Motor neuron (in vitro differentiated cells): Measurements from ENCODE around the gene COL12A1. TPM values are rescaled to one million over a fixed set of nuclear protein-coding genes. Genes with fewer than 3 reads are reported as not detected.
A peak's percentile ranks its signal among the peaks of the same experiment; 100 is the strongest.

ENCODE experiments used
- ATAC-seq, 8 experiments: fragments of 200-7000 bp; cut with Tn5 transposase; replicated peaks in 6 of 8; 2 replicates each; pipeline ENCODE4 v1.8.0; 2021; ENCODE audit warnings: mild to moderate bottlenecking in 8 of 8, moderate library complexity in 8 of 8
- H3K27ac ChIP-seq, 2 donors: fragments of 250-450 bp; sonication (Bioruptor Pico); 2 replicates each; pipeline ENCODE4 v1.9.0; 2021; ENCODE audit warnings: antibody characterized with exemption in 2 of 2, mild to moderate bottlenecking in 2 of 2, moderate library complexity in 1 of 2
- H3K4me1 ChIP-seq, 2 donors: fragments of 250-450 bp; sonication (Bioruptor Pico); replicated peaks in 1 of 2; 2 replicates each; pipeline ENCODE4 v1.6.1; 2021; ENCODE audit warnings: antibody characterized with exemption in 2 of 2, mild to moderate bottlenecking in 2 of 2, moderate library complexity in 1 of 2
- H3K4me3 ChIP-seq, 5 donors: fragments of 250-450 bp; sonication (Bioruptor Pico); 2 replicates each; pipeline ENCODE4 v1.9.0; 2021; ENCODE audit warnings: antibody characterized with exemption in 5 of 5, mild to moderate bottlenecking in 5 of 5, moderate library complexity in 4 of 5
- WGBS, 10 experiments: fragments of 450-650 bp; shearing (Covaris generic); methylation state at CpG; one replicate each; pipeline ENCODE4 v1.0.0; 2022; 5-methylcytosine and 5-hydroxymethylcytosine counted together
- in situ Hi-C, 9 experiments: fragments of 400-800 bp; cut with MboI; loops; one replicate each; pipeline ENCODE4 v1.15.0; 2021; ENCODE audit warnings: low sequenced_read_pairs in 9 of 9, low pct_unique_long_range_greater_than_20kb in 2 of 9; ENCODE audit not compliant: unreplicated experiment in 9 of 9
- total RNA-seq, 8 experiments: library from RNA; unstranded; fragments of 300-600 nt; gene quantifications; 2 replicates each; pipeline versions ENCODE4 v1.2.3 to v1.2.4, GENCODE V29; 2022

COL12A1 gene
- total RNA-seq, 8 experiments from 2014 or later, result 0.16 to 114 (median 9.0) TPM

DNA sequence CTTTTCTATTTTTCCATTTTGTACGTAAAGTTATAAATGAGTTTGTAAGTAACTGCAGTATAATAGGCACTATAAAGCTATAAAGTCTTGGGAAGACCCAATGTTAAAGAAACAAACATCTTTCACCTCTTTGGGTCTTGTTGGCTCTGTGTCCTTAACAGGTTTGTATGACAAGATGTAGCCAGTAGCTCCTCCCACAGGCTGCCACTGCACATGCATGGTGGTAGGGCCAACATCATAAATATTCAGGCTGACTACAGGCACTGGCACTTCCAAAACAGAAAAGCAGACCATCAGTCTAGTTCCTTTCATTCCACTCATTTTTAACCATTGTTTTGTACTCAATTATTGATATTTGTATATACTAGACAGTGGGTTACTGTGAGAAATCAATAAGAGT lies 59.9 kb downstream of the COL12A1 start:
- H3K4me3 ChIP-seq, result no peak overlapping the region
- in situ Hi-C loops, result no loop called here
- no peak for ATAC-seq
- WGBS, 10 experiments, result 88 to 100% (median 100%) methylated on average over 1 of the region's 1 CpG; no CpG with 5 or more reads in 3 of the 10 experiments
- no peak overlapping the region for H3K27ac ChIP-seq
- peaks cover 7 to 8% of the 10 kb centered on the region in 2 donors for H3K4me1 ChIP-seq

DNA sequence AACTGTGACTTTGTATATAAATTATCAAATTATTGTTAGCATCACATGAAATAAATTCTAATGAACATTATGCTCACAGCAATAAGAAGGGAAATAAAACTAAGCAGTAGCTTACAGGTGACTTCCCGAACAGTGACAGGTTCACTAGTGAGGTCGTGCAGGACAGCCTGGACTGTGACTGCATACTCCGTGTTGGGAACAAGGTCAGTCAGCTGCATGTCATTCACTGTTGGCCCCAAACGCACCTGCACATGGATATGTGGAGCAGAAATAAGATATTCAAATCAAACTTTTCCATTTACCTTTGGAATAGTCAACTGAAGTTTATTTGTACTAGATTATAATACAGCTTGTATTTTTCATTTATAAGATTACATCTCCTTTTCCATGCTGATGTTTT lies 60.6 kb downstream of the COL12A1 start:
- 60 to 100% (median 93%) methylated on average over 1 to 4 of the region's 4 CpGs for WGBS, 10 experiments
- Histone ChIP-seq H3K4me1 (peaks cover 7 to 8% of the 10 kb centered on the region in 2 donors), H3K4me3 (no peak overlapping the region), H3K27ac (no peak overlapping the region)
- in situ Hi-C loops, result no loop called here
- no peak for ATAC-seq

DNA sequence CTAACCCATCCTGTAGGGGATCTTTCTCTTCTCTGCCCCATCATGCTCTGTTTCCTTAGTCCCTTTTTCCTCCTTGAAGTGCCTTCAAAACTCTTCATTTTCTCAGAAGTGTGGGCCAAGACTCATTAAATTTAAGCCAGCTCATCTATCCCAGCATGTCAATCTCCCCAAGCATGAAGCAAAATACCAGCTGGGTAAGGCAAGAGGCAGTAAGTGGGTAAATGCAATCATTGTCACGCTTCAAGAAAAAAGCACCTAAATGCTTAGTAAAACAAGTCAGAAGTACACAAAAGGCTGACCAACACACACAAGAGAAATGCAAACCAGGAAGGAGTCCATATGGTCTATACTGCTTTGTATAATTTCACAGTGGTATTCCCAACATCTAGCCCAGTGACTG lies 61.5 kb downstream of the COL12A1 start:
- Histone ChIP-seq H3K4me1 (peaks cover 7 to 8% of the 10 kb centered on the region in 2 donors), H3K27ac (no peak overlapping the region), H3K4me3 (no peak overlapping the region)
- no peak for ATAC-seq
- in situ Hi-C loops, result no loop called here
- WGBS, 10 experiments, result 75 to 100% (median 85%) methylated on average over 1 of the region's 1 CpG; no CpG with 5 or more reads in 4 of the 10 experiments

DNA sequence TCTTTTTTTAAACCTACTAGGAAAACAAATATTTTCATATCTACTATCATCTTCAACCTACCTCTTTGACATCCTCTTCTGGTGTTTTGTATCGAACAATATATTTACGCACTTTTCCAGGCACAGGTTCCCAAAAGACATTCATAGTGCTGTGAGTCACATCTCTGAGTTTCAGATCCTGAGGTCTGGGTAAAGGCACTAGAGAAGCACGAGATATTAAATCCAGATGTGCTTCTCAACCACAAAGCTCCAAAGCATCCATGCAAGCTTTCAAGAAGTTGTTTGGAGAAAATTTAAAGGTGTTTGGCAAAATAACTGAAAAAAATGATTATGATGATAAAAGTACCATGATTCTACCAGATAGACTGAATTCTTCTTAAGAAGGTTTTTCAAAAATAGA lies 62.7 kb downstream of the COL12A1 start:
- H3K4me3 ChIP-seq, result no peak overlapping the region
- peaks cover 3 to 4% of the 10 kb centered on the region in 2 donors for H3K4me1 ChIP-seq
- in situ Hi-C loops, result no loop called here
- ATAC-seq, result peak in 2 of 8 experiments; percentile 34 to 71
- no peak overlapping the region for H3K27ac ChIP-seq
- WGBS, 10 experiments, result 0 to 100% (median 91%) methylated on average over 1 to 3 of the region's 3 CpGs; no CpG with 5 or more reads in 3 of the 10 experiments

DNA sequence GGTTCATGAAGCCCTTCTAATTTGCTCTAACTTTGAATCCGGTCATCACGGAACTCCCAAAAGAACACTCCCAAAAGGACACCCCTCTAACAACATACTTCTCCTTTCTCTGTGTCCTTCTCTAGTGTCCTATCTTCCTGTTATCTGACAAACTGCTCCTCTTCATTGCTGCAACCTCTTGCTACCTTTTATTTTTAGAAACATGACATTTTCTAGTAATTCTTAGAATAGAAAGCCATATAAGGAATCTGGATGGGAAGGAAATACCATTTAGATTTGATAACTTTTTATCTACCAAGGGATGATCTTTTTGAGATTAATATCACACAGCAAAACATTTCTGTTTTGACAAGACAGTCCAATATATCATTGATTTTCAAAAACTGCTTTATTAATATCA lies 63.1 kb downstream of the COL12A1 start:
- Histone ChIP-seq H3K4me3 (no peak overlapping the region), H3K4me1 (peaks cover 3 to 4% of the 10 kb centered on the region in 2 donors), H3K27ac (no peak overlapping the region)
- 83 to 100% (median 100%) methylated on average over 2 of the region's 2 CpGs; no CpG with 5 or more reads in 6 of the 10 experiments for WGBS, 10 experiments
- in situ Hi-C loops, result no loop called here
- ATAC-seq, result no peak

DNA sequence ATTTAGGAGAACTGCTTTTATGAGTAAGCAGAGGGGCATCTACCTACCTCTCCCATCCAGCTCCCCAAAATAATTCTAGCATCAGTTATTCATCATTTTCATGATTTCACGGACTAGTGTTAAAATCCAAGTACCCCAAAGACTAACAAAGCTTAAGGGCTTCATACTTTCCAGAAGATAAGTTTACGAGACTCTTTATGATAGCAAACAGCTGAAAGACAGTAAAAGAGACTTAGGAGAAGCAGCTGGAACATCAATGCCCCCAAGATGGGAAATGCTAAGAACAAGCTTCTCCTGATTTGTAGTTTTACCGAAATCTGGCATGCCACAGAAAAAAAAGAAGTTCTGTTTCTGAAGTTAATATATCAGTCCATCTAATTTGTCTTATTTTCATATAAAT lies 70.0 kb downstream of the COL12A1 start:
- Histone ChIP-seq H3K4me3 (no peak overlapping the region), H3K27ac (no peak overlapping the region), H3K4me1 (no peaks in the 10 kb centered on the region)
- in situ Hi-C loops, result no loop called here
- 23 to 100% (median 85%) methylated on average over 1 to 3 of the region's 3 CpGs; no CpG with 5 or more reads in 1 of the 10 experiments for WGBS, 10 experiments
- ATAC-seq, result no peak

DNA sequence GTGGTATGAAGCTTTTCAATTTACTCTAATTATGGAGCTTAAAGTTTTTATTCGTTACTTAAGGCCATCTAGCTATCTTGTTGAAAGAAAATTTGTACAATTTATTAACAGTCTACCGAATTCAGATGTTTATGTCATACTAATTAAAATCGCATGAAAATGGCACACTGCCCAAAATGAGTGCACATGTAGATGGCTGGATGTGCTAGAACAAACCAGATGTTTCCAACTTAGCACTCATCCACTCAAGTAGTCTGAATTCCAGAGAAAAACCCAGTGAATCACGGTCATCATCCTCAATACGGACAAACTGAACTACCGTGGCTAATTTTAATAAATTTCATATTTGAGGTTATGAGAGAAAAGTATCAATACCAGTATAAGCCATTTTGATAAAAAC lies 70.4 kb downstream of the COL12A1 start:
- in situ Hi-C loops, result no loop called here
- no peak overlapping the region for H3K4me3 ChIP-seq
- ATAC-seq, result peak in 1 of 8 experiments; percentile 42
- H3K4me1 ChIP-seq, result no peaks in the 10 kb centered on the region
- H3K27ac ChIP-seq, result no peak overlapping the region
- 7 to 94% (median 70%) methylated on average over 2 to 6 of the region's 6 CpGs; no CpG with 5 or more reads in 1 of the 10 experiments for WGBS, 10 experiments

DNA sequence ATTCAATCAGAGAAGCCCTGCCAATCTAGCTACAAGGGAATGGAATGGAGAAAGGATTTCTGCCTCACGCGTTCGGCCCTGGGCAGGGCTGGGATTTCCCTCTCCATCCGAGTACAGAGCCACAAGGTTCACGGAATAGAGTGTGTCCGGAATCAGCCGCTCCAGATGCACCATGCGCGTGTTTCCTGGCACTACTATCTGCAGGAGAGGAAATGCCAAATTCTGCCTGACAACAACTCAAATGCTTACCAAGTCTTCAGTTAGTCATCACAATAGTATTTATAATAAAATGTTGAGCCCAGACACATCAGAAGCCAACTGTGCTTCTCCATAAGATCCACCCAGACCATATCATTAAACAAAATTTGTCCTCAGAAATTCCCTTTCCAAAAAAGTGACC lies 75.1 kb downstream of the COL12A1 start:
- in situ Hi-C loops, result no loop called here
- H3K4me3 ChIP-seq, result no peak overlapping the region
- 5 to 98% (median 87%) methylated on average over 2 to 9 of the region's 9 CpGs; no CpG with 5 or more reads in 4 of the 10 experiments for WGBS, 10 experiments
- H3K27ac ChIP-seq, result no peak overlapping the region
- peak in 1 of 8 experiments; percentile 98 for ATAC-seq
- no peaks in the 10 kb centered on the region for H3K4me1 ChIP-seq

DNA sequence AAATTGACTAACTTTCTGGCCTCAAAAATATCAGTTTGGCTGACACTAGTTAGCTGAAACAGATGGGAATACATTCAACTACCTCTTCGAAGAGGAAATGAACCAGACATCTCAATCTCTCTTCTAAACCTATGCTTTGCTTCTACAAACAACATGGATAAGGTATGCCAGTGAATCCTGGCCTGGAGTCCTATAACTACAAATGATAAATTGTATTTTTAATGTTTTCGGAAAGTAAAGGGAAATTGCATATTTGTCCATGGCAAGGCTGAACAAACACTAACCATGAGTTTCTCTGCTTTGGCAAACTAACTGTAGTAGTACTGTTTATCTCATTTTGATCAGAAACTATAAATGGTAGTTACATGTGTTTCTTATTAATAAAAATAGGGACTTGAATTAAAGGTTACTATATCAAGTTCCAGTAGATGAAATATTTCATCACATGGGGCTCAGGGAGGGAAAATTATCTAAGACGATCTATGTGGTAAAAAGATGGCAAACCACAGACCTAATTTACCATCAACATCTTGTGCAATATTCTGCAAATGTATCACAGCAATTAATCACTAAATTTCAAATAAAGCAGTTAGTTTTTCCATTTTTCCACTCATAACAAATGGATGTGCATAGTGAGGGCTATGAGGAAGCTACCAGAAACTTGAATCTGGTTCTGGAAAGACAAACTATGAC lies 76.8 kb downstream of the COL12A1 start:
- ATAC-seq, result no peak
- H3K4me1 ChIP-seq, result no peaks in the 10 kb centered on the region
- in situ Hi-C loops, result no loop called here
- H3K27ac ChIP-seq, result no peak overlapping the region
- H3K4me3 ChIP-seq, result no peak overlapping the region
- 0 to 100% (median 84%) methylated on average over 1 to 3 of the region's 3 CpGs for WGBS, 10 experiments

DNA sequence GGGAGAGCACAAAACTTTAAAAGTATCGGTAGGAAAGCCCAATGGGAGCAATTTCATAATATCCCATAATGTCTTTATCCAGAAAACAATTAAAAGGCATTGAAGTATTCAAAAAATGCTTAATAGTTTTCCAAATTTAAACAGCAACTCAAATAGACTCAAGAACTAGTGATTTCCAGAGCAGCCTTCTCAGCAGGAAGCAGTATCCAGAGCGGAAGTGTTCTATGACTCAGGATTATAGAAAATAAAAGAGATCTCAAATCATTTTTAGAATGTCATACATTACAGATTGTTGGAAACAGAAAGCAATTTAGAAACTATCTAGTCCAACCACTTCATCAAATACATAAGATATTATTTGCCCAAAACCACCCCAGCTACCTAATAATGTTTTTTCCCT lies 79.3 kb downstream of the COL12A1 start:
- in situ Hi-C loops, result no loop called here
- Histone ChIP-seq H3K4me3 (no peak overlapping the region), H3K4me1 (no peaks in the 10 kb centered on the region), H3K27ac (no peak overlapping the region)
- ATAC-seq, result no peak
- WGBS, 10 experiments, result 69 to 100% (median 100%) methylated on average over 1 to 2 of the region's 2 CpGs

DNA sequence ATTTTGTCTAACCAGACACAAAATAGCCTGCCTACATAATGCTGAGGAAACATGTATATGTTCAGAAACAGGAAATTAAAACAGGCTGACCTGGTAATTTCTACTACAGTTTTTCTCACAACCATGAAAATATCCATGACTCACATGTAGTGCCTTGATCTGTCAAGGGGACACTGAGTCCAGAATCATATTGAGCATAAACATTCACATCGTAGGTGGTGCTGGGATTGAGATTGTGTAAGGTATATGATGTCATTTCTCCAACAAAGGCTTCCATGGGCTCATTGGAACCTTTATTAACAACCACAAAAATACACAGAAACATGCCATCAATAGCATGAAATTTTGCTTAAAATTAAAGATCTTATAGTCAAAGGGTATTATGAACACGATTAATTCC lies 80.9 kb downstream of the COL12A1 start:
- Histone ChIP-seq H3K4me3 (no peak overlapping the region), H3K27ac (no peak overlapping the region), H3K4me1 (no peaks in the 10 kb centered on the region)
- no peak for ATAC-seq
- in situ Hi-C loops, result no loop called here
- 18 to 100% (median 83%) methylated on average over 1 to 2 of the region's 2 CpGs; no CpG with 5 or more reads in 4 of the 10 experiments for WGBS, 10 experiments

DNA sequence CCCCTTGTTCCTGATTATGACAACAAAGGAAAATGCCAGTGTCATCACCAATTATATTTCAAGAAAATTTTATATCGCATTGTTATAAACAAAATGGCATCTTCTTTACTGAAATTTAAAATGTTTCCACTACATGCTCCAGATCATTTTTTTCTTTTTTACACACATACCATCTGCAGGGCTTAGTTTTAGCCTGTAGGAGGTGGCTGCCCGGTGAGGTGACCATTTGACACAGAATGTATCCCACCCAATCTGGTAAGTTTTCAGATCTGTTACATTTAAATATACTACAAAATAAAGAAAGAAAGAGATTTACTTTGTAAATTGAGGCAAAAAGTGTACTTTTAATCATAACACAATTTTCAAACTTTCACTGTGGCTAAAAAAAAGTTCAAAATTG lies 81.8 kb downstream of the COL12A1 start:
- in situ Hi-C loops, result no loop called here
- no peak overlapping the region for H3K4me3 ChIP-seq
- H3K4me1 ChIP-seq, result no peaks in the 10 kb centered on the region
- 36 to 100% (median 81%) methylated on average over 1 to 2 of the region's 2 CpGs; no CpG with 5 or more reads in 2 of the 10 experiments for WGBS, 10 experiments
- ATAC-seq, result no peak
- H3K27ac ChIP-seq, result no peak overlapping the region

DNA sequence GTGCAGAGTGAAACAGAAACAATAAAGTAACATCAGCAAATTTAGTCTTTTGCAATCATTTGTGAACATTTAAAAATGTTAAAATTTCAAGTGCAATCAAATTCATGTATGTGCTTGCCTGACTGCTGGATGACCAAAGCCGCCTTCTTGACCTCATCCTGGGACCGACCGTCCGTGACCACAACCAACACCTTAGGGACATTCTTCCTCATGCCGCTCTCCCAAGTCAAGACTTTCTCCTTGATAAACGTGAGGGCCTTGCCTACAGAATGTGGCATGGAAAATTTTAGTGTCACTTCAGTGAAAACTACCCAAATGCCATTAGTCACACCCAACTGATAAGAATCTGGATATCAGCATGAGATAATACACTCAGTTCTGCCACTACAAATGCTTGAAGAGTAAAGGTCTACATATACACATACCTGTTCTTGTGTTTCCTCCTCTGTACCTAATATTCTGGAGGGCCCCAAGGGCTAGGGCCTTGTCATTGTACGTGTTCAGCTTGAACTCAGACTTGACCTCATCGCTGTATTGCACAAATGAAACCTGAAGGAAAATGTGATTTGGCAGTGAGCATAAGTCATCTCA lies 86.8 kb downstream of the COL12A1 start:
- no peak for ATAC-seq

More for the DNA sequence above, 86.8 kb downstream of the COL12A1 start:
- Histone ChIP-seq H3K4me1 (no peaks in the 10 kb centered on the region), H3K27ac (no peak overlapping the region), H3K4me3 (no peak overlapping the region)
- in situ Hi-C loops, result no loop called here
- 74 to 100% (median 91%) methylated on average over 2 to 8 of the region's 8 CpGs; no CpG with 5 or more reads in 1 of the 10 experiments for WGBS, 10 experiments
